Stimulated activated naive CD8-positive, alpha-beta T cell treated with anti-CD3 and anti-CD28 coated beads, Interleukin-15, Interleukin-2, amounts not matched to agents 100 ng/mL and 50 ng/mL, for 24 hours (primary cell): ENCODE measurements around the gene ZNF853.

Experiments used
- H3K27ac Mint-ChIP-seq: one replicate; pipeline ENCODE4 v1.8.0; 2021; ENCODE audit warnings: mild to moderate bottlenecking, mixed read lengths
- H3K27me3 Mint-ChIP-seq: one replicate; pipeline ENCODE4 v1.8.0; 2021; ENCODE audit warnings: mixed read lengths
- H3K36me3 Mint-ChIP-seq: one replicate; pipeline ENCODE4 v1.8.0; 2021; ENCODE audit warnings: low read depth, mixed read lengths
- H3K4me1 Mint-ChIP-seq: one replicate; pipeline ENCODE4 v1.8.0; 2021; ENCODE audit warnings: low read depth, mixed read lengths
- H3K4me3 Mint-ChIP-seq: one replicate; pipeline ENCODE4 v1.8.0; 2021; ENCODE audit warnings: mild to moderate bottlenecking, mixed read lengths
- H3K9me3 Mint-ChIP-seq: one replicate; pipeline ENCODE4 v1.8.0; 2021; ENCODE audit warnings: mixed read lengths

The ZNF853 gene

DNA sequence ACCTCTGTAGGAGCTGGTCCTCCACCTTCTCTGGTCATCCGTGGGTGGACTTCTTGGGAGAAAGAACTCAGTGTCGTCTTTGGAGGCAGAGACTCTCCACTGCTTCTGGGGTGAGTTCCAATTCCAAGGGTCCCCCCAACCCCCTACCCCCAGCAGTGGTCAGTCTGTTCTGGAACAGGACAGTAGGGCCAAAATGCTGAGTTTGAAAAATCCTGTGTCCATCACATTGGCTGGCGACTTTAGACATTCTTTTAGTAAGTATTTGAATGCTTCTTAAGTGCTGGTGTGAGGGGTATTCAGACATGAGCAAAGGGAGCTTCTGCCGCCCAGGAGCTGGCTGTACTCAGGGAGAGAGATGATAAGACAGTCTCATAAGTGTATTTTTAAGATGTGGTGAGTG, 23.6 kb downstream of the ZNF853 start:
- Mint-ChIP-seq H3K9me3 (no peaks in the 10 kb centered on the region), H3K4me3 (peak overlapping the region; percentile 86), H3K4me1 (peaks cover 27% of the 10 kb centered on the region), H3K36me3 (peaks cover 37% of the 10 kb centered on the region), H3K27ac (peak overlapping the region; percentile 87), H3K27me3 (no peaks in the 10 kb centered on the region)

DNA sequence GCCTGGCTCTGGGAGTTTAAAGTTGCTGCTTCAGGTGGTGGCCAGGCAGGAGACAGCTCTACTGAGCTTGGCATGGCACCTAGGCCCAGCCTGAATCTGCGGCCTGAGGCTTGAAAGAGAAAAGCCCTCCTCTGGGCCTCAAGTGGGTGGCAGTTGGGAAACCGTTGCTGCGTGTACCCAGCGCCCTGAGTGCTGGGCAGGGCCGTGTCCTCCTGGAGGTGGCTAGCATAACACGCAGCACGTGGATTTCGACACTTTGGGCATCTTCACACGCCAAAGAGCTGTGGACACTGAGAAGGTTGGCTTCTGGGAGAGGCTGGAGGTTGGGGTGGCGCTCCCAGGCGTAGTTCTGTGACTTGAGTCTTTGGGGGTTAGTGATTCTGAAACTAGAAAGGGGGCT, 24.2 kb downstream of the ZNF853 start:
- peaks cover 27% of the 10 kb centered on the region for H3K4me1 Mint-ChIP-seq
- H3K36me3 Mint-ChIP-seq, result peaks cover 37% of the 10 kb centered on the region
- H3K27ac Mint-ChIP-seq, result peak overlapping the region; percentile 13
- no peaks in the 10 kb centered on the region for H3K9me3 Mint-ChIP-seq
- H3K4me3 Mint-ChIP-seq, result no peak overlapping the region
- H3K27me3 Mint-ChIP-seq, result no peaks in the 10 kb centered on the region

DNA sequence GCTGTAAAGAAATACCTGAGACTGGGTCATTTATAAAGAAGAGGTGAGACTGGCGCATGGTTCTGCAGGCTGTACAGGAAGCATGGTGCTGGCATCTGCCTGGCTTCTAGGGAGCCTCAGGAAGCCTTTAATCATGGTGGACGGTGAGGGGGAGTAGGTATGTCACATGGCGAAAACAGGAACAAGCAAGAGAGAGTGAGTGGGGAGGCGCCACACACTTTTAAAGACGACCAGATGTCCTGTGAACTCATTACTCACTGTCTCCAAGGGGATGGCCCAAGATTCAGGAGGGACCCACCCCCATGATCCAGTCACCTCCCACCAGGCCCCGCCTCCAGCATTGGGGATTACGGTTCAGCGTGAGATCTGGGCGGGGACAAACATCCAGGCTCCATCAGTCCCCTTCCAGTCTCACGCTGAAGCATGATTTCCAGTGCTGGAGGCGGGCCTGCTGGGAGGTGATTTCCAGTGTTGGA, 24.9 kb downstream of the ZNF853 start:
- peaks cover 44% of the 10 kb centered on the region for H3K36me3 Mint-ChIP-seq
- no peaks in the 10 kb centered on the region for H3K27me3 Mint-ChIP-seq
- H3K4me1 Mint-ChIP-seq, result peaks cover 27% of the 10 kb centered on the region
- H3K4me3 Mint-ChIP-seq, result no peak overlapping the region
- H3K27ac Mint-ChIP-seq, result peak overlapping the region; percentile 13
- H3K9me3 Mint-ChIP-seq, result no peaks in the 10 kb centered on the region

DNA sequence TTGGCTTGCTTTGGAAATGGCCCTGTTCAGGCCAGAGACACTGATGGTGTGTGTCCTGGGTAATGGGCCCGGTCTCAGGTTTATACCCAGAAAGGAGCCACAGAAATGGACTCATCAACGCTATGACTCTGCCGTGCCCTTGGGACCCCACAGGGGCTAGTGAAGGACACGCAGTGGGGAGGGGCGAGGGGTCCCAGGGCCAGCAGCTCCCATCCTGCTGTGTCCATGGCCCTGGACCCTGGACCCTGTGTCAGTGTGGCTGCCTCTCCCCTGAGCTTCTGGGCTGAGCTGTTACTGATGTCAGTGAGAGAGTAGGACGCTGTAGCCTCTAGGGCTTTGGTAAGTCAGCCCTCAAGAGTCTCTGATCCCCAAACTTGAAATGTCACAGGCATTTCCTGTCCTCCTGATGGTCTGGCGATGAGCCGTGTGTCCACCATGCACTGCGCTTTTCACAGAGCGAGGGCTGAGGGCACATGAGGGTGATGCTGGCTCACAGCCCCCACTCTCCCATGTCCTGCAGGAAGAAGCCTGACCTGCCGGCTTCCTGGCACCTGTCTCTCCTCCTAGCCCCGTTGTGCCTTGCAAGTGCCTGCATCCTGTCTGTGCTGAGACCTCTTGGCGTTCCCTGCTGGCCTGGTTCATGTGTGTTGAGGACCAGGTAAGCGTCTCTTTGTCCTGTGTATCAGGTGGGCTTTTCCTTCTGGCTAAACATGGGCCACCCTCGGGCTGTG, 26.1 kb downstream of the ZNF853 start:
- Mint-ChIP-seq H3K9me3 (no peaks in the 10 kb centered on the region), H3K36me3 (peaks cover 50% of the 10 kb centered on the region), H3K27me3 (no peaks in the 10 kb centered on the region), H3K4me3 (no peak overlapping the region), H3K4me1 (peaks cover 27% of the 10 kb centered on the region), H3K27ac (no peak overlapping the region)

DNA sequence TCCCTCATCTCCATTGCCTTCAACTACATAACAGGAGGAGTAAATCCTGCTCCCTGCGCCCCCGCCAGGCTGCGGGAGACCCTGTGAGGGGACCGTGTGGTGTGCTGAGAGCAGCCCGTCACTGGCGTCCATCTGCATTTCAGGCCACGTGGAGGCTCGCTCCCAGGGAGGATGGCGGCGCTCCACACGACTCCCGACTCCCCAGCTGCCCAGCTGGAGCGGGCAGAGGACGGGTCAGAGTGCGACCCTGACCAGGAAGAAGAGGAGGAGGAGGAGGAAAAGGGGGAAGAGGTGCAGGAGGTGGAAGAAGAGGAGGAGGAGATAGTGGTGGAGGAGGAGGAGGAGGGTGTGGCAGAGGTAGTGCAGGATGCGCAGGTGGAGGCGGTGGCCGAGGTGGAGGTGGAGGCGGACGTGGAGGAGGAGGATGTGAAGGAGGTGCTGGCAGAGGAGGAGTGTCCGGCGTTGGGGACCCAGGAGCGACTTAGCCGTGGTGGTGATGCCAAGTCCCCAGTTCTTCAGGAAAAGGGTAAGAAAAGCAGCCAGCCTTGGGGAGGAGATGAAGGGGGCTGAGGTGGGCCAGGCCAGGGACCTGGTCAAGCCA, 26.9 kb downstream of the ZNF853 start:
- Mint-ChIP-seq H3K4me1 (peaks cover 27% of the 10 kb centered on the region), H3K4me3 (no peak overlapping the region), H3K9me3 (no peaks in the 10 kb centered on the region), H3K27me3 (no peaks in the 10 kb centered on the region), H3K27ac (no peak overlapping the region), H3K36me3 (peaks cover 52% of the 10 kb centered on the region)

DNA sequence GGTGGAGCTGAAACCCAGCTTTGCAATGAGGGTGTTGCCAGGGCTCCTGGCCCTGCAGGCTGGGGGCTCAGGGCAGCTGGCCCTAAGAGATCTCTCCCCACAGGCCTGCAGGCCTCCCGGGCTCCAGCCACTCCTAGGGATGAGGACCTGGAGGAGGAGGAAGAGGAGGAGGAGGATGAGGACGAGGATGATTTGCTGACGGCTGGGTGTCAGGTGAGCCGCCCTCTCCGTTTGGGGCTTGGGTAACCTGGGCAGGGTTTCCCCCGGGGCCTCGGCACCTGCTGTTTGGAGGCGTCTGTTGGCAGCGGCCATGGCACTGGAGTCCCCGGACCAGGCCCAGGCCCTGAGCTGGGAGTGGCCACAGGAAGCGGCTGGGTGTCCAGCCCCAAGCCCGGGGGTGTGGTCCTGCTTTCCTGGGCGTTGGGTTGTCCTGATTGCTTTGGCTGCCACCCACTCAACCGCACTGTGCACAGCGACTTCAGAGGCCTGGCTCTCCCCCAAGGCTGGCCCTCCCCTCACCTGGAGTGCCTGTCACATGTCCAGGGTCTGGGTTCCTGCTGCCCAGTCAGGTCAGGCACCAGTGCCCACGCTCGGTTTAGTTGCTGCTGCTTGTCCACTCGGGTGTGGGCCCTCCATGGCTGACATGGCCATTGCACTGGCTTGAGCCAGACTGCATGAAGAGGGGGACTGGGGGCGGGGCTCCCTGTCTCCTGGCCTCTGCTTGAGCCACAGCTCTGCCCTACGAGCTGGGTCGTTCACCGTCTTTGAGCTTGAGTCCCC, 27.6 kb downstream of the ZNF853 start:
- no peak overlapping the region for H3K4me3 Mint-ChIP-seq
- no peak overlapping the region for H3K27ac Mint-ChIP-seq
- H3K27me3 Mint-ChIP-seq, result no peaks in the 10 kb centered on the region
- peaks cover 23% of the 10 kb centered on the region for H3K4me1 Mint-ChIP-seq
- no peaks in the 10 kb centered on the region for H3K9me3 Mint-ChIP-seq
- H3K36me3 Mint-ChIP-seq, result peaks cover 53% of the 10 kb centered on the region

DNA sequence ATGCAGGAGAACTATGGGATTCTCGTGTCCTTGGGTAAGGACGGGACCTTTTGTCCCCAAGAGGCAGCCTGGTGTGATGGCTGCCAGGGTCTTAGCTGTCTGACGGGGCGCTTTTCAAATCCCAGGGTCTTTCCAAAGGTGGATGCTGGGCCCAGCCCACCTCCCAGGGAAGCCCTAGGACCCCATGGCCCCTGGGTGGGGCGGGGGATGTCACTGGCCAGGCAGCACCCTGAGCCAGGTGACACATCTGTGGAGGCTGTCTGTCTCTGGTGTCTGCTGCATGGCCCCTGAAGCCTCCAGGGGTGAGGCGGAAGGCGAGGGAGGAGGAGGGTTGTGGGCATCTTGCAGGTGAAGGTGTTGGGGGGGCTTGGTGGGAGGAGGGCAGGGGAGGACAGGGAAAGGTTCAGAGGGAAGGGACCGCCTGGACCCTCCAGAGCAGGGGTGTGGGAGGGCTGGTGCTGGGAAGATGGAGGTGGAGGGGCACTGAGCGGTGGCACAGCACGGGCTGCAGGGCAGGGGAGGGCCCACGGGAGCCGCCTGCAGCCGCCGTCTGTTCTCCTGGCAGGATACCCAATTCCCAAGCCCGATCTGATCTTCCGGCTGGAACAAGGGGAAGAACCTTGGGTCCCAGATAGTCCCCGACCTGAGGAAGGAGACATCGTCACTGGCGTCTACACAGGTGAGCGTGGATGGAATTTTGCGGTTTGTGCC, 28.7 kb downstream of the ZNF853 start:
- Mint-ChIP-seq H3K4me1 (peaks cover 13% of the 10 kb centered on the region), H3K27ac (no peak overlapping the region), H3K9me3 (no peaks in the 10 kb centered on the region), H3K4me3 (no peak overlapping the region), H3K27me3 (no peaks in the 10 kb centered on the region), H3K36me3 (peaks cover 50% of the 10 kb centered on the region)

DNA sequence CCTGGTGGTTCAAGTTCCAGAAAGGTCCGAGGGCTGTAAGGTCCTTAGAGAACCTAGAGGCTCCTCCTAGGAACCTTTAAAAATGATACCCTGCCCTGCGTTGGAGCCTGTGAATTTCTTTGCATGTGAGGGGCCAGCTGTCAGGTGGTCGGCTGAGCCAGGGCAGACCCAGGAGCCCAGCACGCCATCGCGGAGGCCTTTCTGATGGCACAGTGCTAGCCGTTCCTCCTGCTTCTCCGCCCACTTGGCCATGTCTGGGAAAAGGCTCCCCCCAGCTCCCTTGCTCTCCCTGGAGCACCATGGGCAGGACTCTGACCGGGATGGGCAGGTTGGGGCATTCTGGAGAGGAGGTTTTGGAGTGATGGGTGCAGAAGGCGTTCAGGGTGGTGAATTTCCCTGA, 29.3 kb downstream of the ZNF853 start:
- no peak overlapping the region for H3K4me3 Mint-ChIP-seq
- peaks cover 6% of the 10 kb centered on the region for H3K4me1 Mint-ChIP-seq
- H3K27me3 Mint-ChIP-seq, result no peaks in the 10 kb centered on the region
- no peak overlapping the region for H3K27ac Mint-ChIP-seq
- peaks cover 45% of the 10 kb centered on the region for H3K36me3 Mint-ChIP-seq
- no peaks in the 10 kb centered on the region for H3K9me3 Mint-ChIP-seq

DNA sequence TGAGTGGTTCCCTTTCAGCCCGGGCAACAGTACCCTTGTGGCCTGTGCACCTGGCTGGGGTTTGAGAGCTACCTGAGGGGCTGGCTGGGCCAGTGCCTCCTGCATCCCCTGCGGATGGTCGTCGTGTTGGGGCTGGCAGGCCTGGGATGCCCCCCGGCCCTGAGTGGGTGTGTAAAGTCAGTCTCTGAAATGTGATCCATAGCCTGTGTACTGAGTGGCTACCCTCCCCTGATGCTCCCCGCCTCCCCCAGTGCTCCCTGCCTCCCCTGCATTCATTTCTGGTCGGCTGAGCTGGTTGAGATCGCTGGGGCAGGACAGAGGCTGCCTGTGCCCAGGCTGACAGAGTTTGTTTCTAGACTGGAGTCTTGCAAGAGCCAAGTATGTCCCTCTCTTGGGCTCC, 31.1 kb downstream of the ZNF853 start:
- Mint-ChIP-seq H3K36me3 (peaks cover 52% of the 10 kb centered on the region), H3K4me3 (no peak overlapping the region), H3K9me3 (no peaks in the 10 kb centered on the region), H3K4me1 (no peaks in the 10 kb centered on the region), H3K27ac (no peak overlapping the region), H3K27me3 (no peaks in the 10 kb centered on the region)

DNA sequence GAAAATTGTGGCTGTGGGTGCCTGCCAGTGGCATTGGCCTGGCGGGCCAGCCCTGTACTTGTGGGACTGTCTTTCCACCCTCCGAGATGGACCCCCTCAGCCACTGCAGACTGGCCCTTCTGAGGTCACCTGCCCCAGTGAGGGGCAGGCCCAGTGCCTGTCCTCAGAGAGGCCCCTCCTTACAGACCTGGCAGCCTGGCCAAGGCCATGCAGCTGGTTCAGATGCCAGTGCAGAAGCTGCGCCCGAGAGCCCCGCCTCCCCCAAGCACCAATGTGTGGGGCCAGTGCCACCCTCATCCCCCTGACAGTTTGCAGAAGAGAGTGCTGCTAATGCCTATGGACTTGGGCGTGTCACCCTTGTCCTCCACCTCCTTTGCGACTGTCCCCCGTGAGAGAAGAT, 31.7 kb downstream of the ZNF853 start:
- Mint-ChIP-seq H3K9me3 (no peaks in the 10 kb centered on the region), H3K27ac (no peak overlapping the region), H3K36me3 (peaks cover 52% of the 10 kb centered on the region), H3K4me3 (no peak overlapping the region), H3K4me1 (no peaks in the 10 kb centered on the region), H3K27me3 (no peaks in the 10 kb centered on the region)

DNA sequence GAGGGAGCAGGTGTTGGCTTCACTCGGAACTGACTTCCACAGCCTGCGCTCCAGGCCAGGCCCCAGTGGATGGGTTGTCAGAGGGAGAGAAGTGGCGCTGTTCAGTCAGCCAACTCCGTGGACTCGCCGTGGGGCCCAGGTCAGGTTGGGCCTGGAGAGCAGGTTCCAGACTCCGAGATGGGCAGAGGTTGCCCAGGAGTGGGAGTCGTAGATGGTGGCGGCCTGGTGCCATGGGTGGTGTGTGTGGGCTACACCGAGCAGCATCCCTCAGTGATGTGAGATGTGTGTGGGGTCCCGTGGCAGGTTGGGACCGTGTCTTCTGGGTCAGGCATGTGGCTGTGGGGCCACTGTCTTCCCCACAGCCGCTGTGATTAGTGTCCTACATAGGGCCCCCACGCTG, 32.1 kb downstream of the ZNF853 start:
- Mint-ChIP-seq H3K4me3 (no peak overlapping the region), H3K27ac (no peak overlapping the region), H3K9me3 (no peaks in the 10 kb centered on the region), H3K4me1 (no peaks in the 10 kb centered on the region), H3K36me3 (peaks cover 54% of the 10 kb centered on the region), H3K27me3 (no peaks in the 10 kb centered on the region)

DNA sequence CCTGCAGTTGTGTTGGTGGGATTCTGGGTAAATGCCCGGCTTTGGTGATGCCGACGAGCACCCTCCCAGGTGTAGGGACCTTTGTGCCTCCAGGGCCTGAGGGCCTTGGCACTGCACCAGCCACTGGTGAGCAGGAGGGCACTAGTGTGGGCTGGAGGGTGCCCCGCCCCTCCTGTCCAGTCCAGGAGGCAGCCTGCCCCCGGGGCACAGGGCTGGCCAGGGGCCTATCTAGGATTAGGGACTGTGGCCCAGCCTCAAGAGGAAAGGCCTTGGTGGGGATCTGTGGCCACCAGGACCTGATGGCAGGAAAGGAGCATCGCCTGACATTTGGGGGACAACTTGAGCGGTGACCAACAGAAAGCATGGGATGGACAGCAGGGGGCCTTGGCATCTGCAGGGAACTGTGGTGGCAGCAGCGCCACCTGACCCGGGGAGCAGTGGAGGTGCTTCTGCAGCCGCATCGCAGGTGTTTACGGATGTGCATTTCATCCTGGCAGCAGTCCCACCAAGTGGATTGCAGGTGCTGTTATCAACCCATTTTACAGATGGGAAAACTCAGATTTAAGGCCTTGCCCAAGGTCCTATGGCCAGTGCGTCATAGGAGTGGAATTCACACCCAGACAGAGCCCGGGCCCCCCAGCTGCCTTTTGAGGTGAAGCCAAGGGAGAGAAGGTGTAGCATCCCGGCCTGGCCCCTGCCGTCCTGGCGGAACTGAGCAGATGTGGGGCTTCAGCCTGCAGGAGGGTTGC, 32.8 kb downstream of the ZNF853 start:
- Mint-ChIP-seq H3K36me3 (peaks cover 54% of the 10 kb centered on the region), H3K4me1 (no peaks in the 10 kb centered on the region), H3K4me3 (no peak overlapping the region), H3K27ac (no peak overlapping the region), H3K9me3 (no peaks in the 10 kb centered on the region), H3K27me3 (no peaks in the 10 kb centered on the region)

DNA sequence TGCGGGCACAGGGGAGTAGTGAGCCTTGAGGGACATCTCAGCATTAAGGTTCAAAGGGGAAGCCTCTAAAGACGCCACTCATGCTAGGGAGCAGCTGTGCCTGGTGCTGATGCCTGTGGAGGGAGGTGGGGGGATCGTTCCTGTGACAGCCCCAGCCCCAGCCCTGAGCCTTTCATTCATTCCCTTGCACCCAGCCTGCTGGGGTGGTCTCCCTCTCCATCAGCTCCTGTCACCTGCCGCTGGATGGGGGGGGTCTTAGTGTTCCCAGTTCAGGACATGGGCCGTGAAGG, 33.4 kb downstream of the ZNF853 start:
- H3K36me3 Mint-ChIP-seq, result peaks cover 51% of the 10 kb centered on the region
- no peaks in the 10 kb centered on the region for H3K27me3 Mint-ChIP-seq
- H3K9me3 Mint-ChIP-seq, result no peaks in the 10 kb centered on the region
- H3K27ac Mint-ChIP-seq, result no peak overlapping the region
- no peaks in the 10 kb centered on the region for H3K4me1 Mint-ChIP-seq
- H3K4me3 Mint-ChIP-seq, result no peak overlapping the region

DNA sequence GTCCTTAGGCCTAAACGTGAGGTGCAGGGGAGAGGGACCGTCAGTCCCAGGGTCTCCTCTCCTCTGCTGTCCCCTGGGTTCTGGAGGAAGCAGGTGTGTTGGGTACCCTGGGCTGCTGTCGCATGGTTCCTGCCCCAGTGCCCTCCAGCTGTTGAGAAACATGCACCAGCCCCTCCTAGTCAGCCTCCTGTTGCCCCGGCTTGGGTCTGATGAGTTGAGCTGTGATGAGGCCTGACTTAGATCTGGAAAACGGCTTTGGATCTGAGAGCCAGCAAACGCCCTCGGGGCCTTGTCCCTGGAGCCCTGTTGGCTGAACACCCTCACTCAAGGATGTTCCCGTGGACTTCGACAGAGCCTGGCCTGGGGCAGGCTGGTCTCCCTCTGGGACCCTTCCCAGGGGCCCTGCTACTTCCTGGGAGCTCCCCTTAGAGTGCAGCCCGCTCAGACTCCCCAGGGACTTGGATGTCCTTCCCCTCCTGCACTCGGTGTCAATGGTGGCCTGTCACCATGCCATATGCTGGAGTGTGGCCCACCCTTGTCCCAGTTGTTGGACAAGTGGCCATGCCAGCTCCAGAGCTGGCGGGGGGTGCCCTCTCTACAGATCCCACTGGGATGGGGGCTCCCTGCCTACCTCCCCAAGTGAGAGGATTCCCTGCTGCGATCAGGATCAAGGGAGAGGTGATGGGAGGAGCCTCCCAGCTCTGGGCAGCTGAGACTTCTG, 34.0 kb downstream of the ZNF853 start:
- peaks cover 49% of the 10 kb centered on the region for H3K36me3 Mint-ChIP-seq

More for the DNA sequence above, 34.0 kb downstream of the ZNF853 start:
- Mint-ChIP-seq H3K9me3 (no peaks in the 10 kb centered on the region), H3K27me3 (no peaks in the 10 kb centered on the region), H3K4me3 (no peak overlapping the region), H3K4me1 (no peaks in the 10 kb centered on the region), H3K27ac (no peak overlapping the region)
